ENCODE results near the gene RAP1GAP2. TPM values are rescaled to one million over a fixed set of nuclear protein-coding genes. Genes with fewer than 3 reads are reported as not detected.

Gene RAP1GAP2
- total RNA-seq, 1 donor from 2014 or later: 8.6 TPM

DNA sequence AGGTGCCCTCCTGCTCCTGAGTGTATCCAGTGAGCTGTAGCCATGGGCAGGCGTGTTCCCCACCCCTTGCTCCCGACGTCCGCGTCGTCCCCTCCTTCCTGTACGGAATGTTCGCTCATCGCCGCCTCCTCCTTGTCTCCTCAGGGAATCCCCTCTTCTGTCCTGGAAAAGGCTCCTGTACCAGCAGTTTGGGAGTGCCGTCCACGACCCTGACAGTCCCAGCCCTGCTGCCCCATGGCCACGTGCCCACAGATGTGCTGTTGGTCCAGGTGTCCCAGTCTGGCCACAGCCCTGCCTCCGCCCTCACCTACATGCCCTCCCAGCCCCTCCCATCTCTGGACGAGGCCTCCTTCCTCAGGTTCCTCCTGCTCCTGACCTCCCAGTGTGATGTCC is 237.0 kb downstream of the RAP1GAP2 start:
- Histone ChIP-seq H3K9me3 (ENCODE audit: insufficient read depth, low read depth, low read length) (no peaks in the 10 kb centered on the region), H3K4me3 (ENCODE audit: insufficient read depth, low read depth, low read length) (no peak overlapping the region), H3K4me1 (ENCODE audit: insufficient read depth, low read length) (peaks cover 6% of the 10 kb centered on the region), H3K36me3 (ENCODE audit: insufficient read depth, low read length) (no peaks in the 10 kb centered on the region), H3K79me2 (ENCODE audit: insufficient read depth, low read length) (no peaks in the 10 kb centered on the region), H3K27me3 (ENCODE audit: insufficient read depth, low read length) (peaks cover 3% of the 10 kb centered on the region), H4K20me1 (ENCODE audit: insufficient read depth, low read length) (no peaks in the 10 kb centered on the region), H3K4me2 (ENCODE audit: low read length) (no peak overlapping the region), H2AFZ (ENCODE audit: low read depth, low read length) (no peak overlapping the region), H3K9ac (ENCODE audit: low read length) (no peak overlapping the region), H3K27ac (ENCODE audit: low read depth, low read length) (no peak overlapping the region)
- H3K9me3 Mint-ChIP-seq (ENCODE audit: unreplicated experiment): no peaks in the 10 kb centered on the region
- no peak overlapping the region for H3K27ac Mint-ChIP-seq (ENCODE audit: unreplicated experiment)
- TF ChIP-seq, protein P1, sequence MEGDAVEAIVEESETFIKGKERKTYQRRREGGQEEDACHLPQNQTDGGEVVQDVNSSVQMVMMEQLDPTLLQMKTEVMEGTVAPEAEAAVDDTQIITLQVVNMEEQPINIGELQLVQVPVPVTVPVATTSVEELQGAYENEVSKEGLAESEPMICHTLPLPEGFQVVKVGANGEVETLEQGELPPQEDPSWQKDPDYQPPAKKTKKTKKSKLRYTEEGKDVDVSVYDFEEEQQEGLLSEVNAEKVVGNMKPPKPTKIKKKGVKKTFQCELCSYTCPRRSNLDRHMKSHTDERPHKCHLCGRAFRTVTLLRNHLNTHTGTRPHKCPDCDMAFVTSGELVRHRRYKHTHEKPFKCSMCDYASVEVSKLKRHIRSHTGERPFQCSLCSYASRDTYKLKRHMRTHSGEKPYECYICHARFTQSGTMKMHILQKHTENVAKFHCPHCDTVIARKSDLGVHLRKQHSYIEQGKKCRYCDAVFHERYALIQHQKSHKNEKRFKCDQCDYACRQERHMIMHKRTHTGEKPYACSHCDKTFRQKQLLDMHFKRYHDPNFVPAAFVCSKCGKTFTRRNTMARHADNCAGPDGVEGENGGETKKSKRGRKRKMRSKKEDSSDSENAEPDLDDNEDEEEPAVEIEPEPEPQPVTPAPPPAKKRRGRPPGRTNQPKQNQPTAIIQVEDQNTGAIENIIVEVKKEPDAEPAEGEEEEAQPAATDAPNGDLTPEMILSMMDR (IDR thresholded peaks at IDR 0.05; ENCODE audit: insufficient read depth, low read depth, low read length): no peak
- no peak for TF ChIP-seq EZH2 (IDR thresholded peaks at IDR 0.05; ENCODE audit: insufficient read depth, low read length)
- FAIRE-seq (no peak), DNase-seq (ENCODE audit: low read depth) (no peak)
- H3K4me3 Mint-ChIP-seq (ENCODE audit: unreplicated experiment): no peak overlapping the region
- peaks cover 4% of the 10 kb centered on the region for H3K27me3 Mint-ChIP-seq (ENCODE audit: low read depth, unreplicated experiment)
- H3K4me1 Mint-ChIP-seq (ENCODE audit: low read depth, unreplicated experiment): peaks cover 4% of the 10 kb centered on the region
- H3K36me3 Mint-ChIP-seq (ENCODE audit: low read depth, unreplicated experiment): peaks cover 3% of the 10 kb centered on the region

DNA sequence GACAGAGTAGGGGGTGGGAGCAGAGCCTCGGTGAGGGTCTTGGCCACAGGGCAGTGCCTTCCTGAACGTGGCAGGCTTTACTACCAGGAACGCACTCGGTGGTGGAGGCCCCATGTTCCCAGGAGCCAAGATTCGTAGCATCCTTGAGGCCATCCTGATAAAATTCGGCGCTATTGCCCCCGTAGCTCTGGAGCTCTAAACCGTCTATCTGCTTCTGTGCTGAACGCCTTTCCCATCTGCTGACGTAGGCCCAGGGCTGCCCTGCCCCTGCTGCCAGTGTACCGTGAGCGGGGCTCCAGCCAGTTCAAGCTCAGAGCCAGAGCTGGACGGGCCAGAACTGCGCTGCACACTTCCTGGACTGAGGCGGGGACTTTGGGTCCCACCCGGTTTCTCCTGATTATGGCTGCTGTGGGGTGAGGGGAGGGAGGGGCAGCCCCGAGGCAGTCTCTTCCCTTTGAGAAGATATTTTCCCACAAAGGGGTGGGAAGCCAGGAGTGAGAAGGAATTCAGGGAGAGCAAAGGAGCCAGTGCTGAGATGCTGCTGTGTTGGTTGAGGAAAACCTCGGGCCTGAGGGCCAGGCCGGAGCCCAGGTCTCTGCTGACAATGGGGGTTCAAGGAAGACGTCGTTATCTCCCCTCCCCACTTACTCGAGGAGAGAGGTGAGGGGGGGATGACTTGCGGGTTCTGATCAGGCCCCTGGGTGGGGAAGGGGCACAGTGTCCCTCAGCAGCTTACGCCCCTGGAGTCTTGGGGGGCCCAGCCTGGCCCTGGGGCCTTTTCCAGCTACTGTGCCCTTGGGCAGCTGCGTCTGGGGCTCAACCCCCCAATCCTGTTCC is 237.7 kb downstream of the RAP1GAP2 start:
- Histone ChIP-seq H3K79me2 (ENCODE audit: insufficient read depth, low read length) (no peaks in the 10 kb centered on the region), H2AFZ (ENCODE audit: low read depth, low read length) (no peak overlapping the region), H3K27me3 (ENCODE audit: insufficient read depth, low read length) (peaks cover 3% of the 10 kb centered on the region), H3K27ac (ENCODE audit: low read depth, low read length) (no peak overlapping the region), H4K20me1 (ENCODE audit: insufficient read depth, low read length) (no peaks in the 10 kb centered on the region), H3K4me1 (ENCODE audit: insufficient read depth, low read length) (peaks cover 6% of the 10 kb centered on the region), H3K4me3 (ENCODE audit: insufficient read depth, low read depth, low read length) (no peak overlapping the region), H3K36me3 (ENCODE audit: insufficient read depth, low read length) (no peaks in the 10 kb centered on the region), H3K9ac (ENCODE audit: low read length) (no peak overlapping the region), H3K4me2 (ENCODE audit: low read length) (no peak overlapping the region), H3K9me3 (ENCODE audit: insufficient read depth, low read depth, low read length) (no peaks in the 10 kb centered on the region)
- Mint-ChIP-seq H3K4me3 (ENCODE audit: unreplicated experiment) (no peak overlapping the region), H3K4me1 (ENCODE audit: low read depth, unreplicated experiment) (peaks cover 4% of the 10 kb centered on the region), H3K9me3 (ENCODE audit: unreplicated experiment) (no peaks in the 10 kb centered on the region), H3K27me3 (ENCODE audit: low read depth, unreplicated experiment) (peaks cover 5% of the 10 kb centered on the region), H3K27ac (ENCODE audit: unreplicated experiment) (no peak overlapping the region), H3K36me3 (ENCODE audit: low read depth, unreplicated experiment) (peaks cover 3% of the 10 kb centered on the region)
- FAIRE-seq: no peak
- no peak for DNase-seq (ENCODE audit: low read depth)
- no peak for TF ChIP-seq EZH2 (IDR thresholded peaks at IDR 0.05; ENCODE audit: insufficient read depth, low read length)
- TF ChIP-seq, protein P1 (IDR thresholded peaks at IDR 0.05; ENCODE audit: insufficient read depth, low read depth, low read length): no peak

DNA sequence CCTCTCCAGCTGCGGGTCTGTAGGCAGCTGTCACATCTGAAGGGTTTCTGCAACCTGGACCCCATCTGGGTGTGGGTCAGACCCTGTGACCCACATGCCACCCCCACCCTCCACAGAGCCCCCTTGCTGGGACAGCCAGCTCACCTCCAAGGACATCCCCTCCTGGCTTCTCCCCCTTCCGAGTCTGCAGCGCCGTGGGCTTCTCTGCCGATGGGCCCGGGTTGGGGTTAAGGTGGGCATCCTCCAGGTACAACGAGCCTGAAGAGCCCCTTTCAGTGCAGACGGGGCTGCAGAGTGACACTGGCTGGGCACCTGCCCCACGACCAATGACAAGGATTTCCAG is 238.3 kb downstream of the RAP1GAP2 start:
- Histone ChIP-seq H4K20me1 (ENCODE audit: insufficient read depth, low read length) (no peaks in the 10 kb centered on the region), H3K79me2 (ENCODE audit: insufficient read depth, low read length) (no peaks in the 10 kb centered on the region), H3K4me3 (ENCODE audit: insufficient read depth, low read depth, low read length) (no peak overlapping the region), H3K4me1 (ENCODE audit: insufficient read depth, low read length) (peaks cover 6% of the 10 kb centered on the region), H3K27ac (ENCODE audit: low read depth, low read length) (no peak overlapping the region), H3K36me3 (ENCODE audit: insufficient read depth, low read length) (no peaks in the 10 kb centered on the region), H3K4me2 (ENCODE audit: low read length) (no peak overlapping the region), H3K27me3 (ENCODE audit: insufficient read depth, low read length) (peaks cover 3% of the 10 kb centered on the region), H3K9me3 (ENCODE audit: insufficient read depth, low read depth, low read length) (no peaks in the 10 kb centered on the region), H2AFZ (ENCODE audit: low read depth, low read length) (no peak overlapping the region), H3K9ac (ENCODE audit: low read length) (no peak overlapping the region)
- H3K36me3 Mint-ChIP-seq (ENCODE audit: low read depth, unreplicated experiment): peaks cover 3% of the 10 kb centered on the region
- no peak for TF ChIP-seq EZH2 (IDR thresholded peaks at IDR 0.05; ENCODE audit: insufficient read depth, low read length)
- TF ChIP-seq, protein P1 (IDR thresholded peaks at IDR 0.05; ENCODE audit: insufficient read depth, low read depth, low read length): no peak
- H3K4me3 Mint-ChIP-seq (ENCODE audit: unreplicated experiment): no peak overlapping the region
- H3K4me1 Mint-ChIP-seq (ENCODE audit: low read depth, unreplicated experiment): peaks cover 4% of the 10 kb centered on the region
- no peak overlapping the region for H3K27ac Mint-ChIP-seq (ENCODE audit: unreplicated experiment)
- H3K27me3 Mint-ChIP-seq (ENCODE audit: low read depth, unreplicated experiment): peaks cover 5% of the 10 kb centered on the region
- FAIRE-seq (no peak), DNase-seq (ENCODE audit: low read depth) (no peak)
- H3K9me3 Mint-ChIP-seq (ENCODE audit: unreplicated experiment): no peaks in the 10 kb centered on the region
